ENCODE results near the gene FBXW2. TPM values are rescaled to one million over a fixed set of nuclear protein-coding genes. Genes with fewer than 3 reads are reported as not detected.
"Not testable (repeated sequence)": the region's sequence is repeated elsewhere in the genome, so short reads cannot be mapped to it uniquely, and the experiment has no call there.

The FBXW2 gene
- total RNA-seq, 2 experiments from 2014 or later: 71.4 to 72.5 TPM

- not testable (repeated sequence) for H3K27me3 Mint-ChIP-seq, H3K4me1 Mint-ChIP-seq, DNase-seq, H3K4me3 Mint-ChIP-seq, H3K27ac Mint-ChIP-seq
- peaks cover 41% of the 10 kb centered on the region for H3K36me3 Mint-ChIP-seq
- H3K9me3 Mint-ChIP-seq: peaks cover 33% of the 10 kb centered on the region
These were observed 11.7 kb upstream of the FBXW2 start for GRCh38 chr9:120804784-120805363.

GRCh38 chr9:120801441-120801840 lies 8.2 kb upstream of the FBXW2 start:
- no peak for DNase-seq
- peaks cover 13% of the 10 kb centered on the region for H3K9me3 Mint-ChIP-seq
- peaks cover 22% of the 10 kb centered on the region for H3K36me3 Mint-ChIP-seq
- no peak overlapping the region for H3K4me3 Mint-ChIP-seq
- H3K27ac Mint-ChIP-seq: no peak overlapping the region
- H3K4me1 Mint-ChIP-seq: no peaks in the 10 kb centered on the region
- no peaks in the 10 kb centered on the region for H3K27me3 Mint-ChIP-seq

- DNase-seq: no peak
- H3K27me3 Mint-ChIP-seq: no peaks in the 10 kb centered on the region
- H3K4me1 Mint-ChIP-seq: peaks cover 57% of the 10 kb centered on the region
- H3K27ac Mint-ChIP-seq: peak overlapping the region; percentile 34
- H3K36me3 Mint-ChIP-seq: peaks cover 20% of the 10 kb centered on the region
- H3K4me3 Mint-ChIP-seq: peak overlapping the region; percentile 91
- no peaks in the 10 kb centered on the region for H3K9me3 Mint-ChIP-seq
These were observed 2.1 kb downstream of the FBXW2 start for GRCh38 chr9:120791161-120791560.

GRCh38 chr9:120787933-120788332 lies 5.3 kb downstream of the FBXW2 start:
- no peaks in the 10 kb centered on the region for H3K9me3 Mint-ChIP-seq
- H3K4me3 Mint-ChIP-seq: no peak overlapping the region
- no peak overlapping the region for H3K27ac Mint-ChIP-seq
- peaks cover 63% of the 10 kb centered on the region for H3K4me1 Mint-ChIP-seq
- H3K27me3 Mint-ChIP-seq: no peaks in the 10 kb centered on the region
- peaks cover 35% of the 10 kb centered on the region for H3K36me3 Mint-ChIP-seq
- no peak for DNase-seq

- Mint-ChIP-seq H3K4me1 (peaks cover 41% of the 10 kb centered on the region), H3K27ac (no peak overlapping the region), H3K36me3 (peaks cover 47% of the 10 kb centered on the region), H3K27me3 (no peaks in the 10 kb centered on the region), H3K9me3 (no peaks in the 10 kb centered on the region), H3K4me3 (no peak overlapping the region)
- DNase-seq: no peak
These were observed 9.6 kb downstream of the FBXW2 start for GRCh38 chr9:120783602-120784047.

- Mint-ChIP-seq H3K4me1 (peaks cover 26% of the 10 kb centered on the region), H3K36me3 (peaks cover 51% of the 10 kb centered on the region), H3K4me3 (no peak overlapping the region), H3K9me3 (no peaks in the 10 kb centered on the region), H3K27ac (no peak overlapping the region), H3K27me3 (no peaks in the 10 kb centered on the region)
- DNase-seq: no peak
These were observed 12.0 kb downstream of the FBXW2 start for GRCh38 chr9:120781236-120781635.

GRCh38 chr9:120780367-120780766 lies 12.8 kb downstream of the FBXW2 start:
- no peak for DNase-seq
- Mint-ChIP-seq H3K9me3 (no peaks in the 10 kb centered on the region), H3K27me3 (no peaks in the 10 kb centered on the region), H3K27ac (no peak overlapping the region), H3K4me3 (no peak overlapping the region), H3K36me3 (peaks cover 45% of the 10 kb centered on the region), H3K4me1 (peaks cover 21% of the 10 kb centered on the region)

GRCh38 chr9:120779227-120779626 lies 14.0 kb downstream of the FBXW2 start:
- Mint-ChIP-seq H3K9me3 (no peaks in the 10 kb centered on the region), H3K27ac (no peak overlapping the region), H3K27me3 (no peaks in the 10 kb centered on the region), H3K4me1 (peaks cover 17% of the 10 kb centered on the region), H3K36me3 (peaks cover 38% of the 10 kb centered on the region), H3K4me3 (no peak overlapping the region)
- no peak for DNase-seq

- no peak for DNase-seq
- H3K27ac Mint-ChIP-seq: no peak overlapping the region
- peaks cover 13% of the 10 kb centered on the region for H3K4me1 Mint-ChIP-seq
- no peak overlapping the region for H3K4me3 Mint-ChIP-seq
- H3K27me3 Mint-ChIP-seq: no peaks in the 10 kb centered on the region
- H3K9me3 Mint-ChIP-seq: no peaks in the 10 kb centered on the region
- H3K36me3 Mint-ChIP-seq: peaks cover 34% of the 10 kb centered on the region
These were observed 14.5 kb downstream of the FBXW2 start for GRCh38 chr9:120778758-120779157.

- H3K4me1 Mint-ChIP-seq: peaks cover 8% of the 10 kb centered on the region
- no peak overlapping the region for H3K4me3 Mint-ChIP-seq
- H3K36me3 Mint-ChIP-seq: peaks cover 26% of the 10 kb centered on the region
- no peak overlapping the region for H3K27ac Mint-ChIP-seq
- H3K9me3 Mint-ChIP-seq: no peaks in the 10 kb centered on the region
- H3K27me3 Mint-ChIP-seq: no peaks in the 10 kb centered on the region
- DNase-seq: no peak
These were observed 16.0 kb downstream of the FBXW2 start for GRCh38 chr9:120777229-120777628.

GRCh38 chr9:120776788-120777187 lies 16.4 kb downstream of the FBXW2 start:
- Mint-ChIP-seq H3K4me1 (peaks cover 8% of the 10 kb centered on the region), H3K27me3 (no peaks in the 10 kb centered on the region), H3K4me3 (no peak overlapping the region), H3K36me3 (peaks cover 24% of the 10 kb centered on the region), H3K27ac (peak overlapping the region; percentile 2), H3K9me3 (no peaks in the 10 kb centered on the region)
- DNase-seq: no peak

- Mint-ChIP-seq H3K36me3 (peaks cover 19% of the 10 kb centered on the region), H3K4me1 (peaks cover 9% of the 10 kb centered on the region), H3K9me3 (no peaks in the 10 kb centered on the region), H3K4me3 (no peak overlapping the region), H3K27me3 (no peaks in the 10 kb centered on the region), H3K27ac (no peak overlapping the region)
- no peak for DNase-seq
These were observed 17.4 kb downstream of the FBXW2 start for GRCh38 chr9:120775859-120776258.

GRCh38 chr9:120774719-120775118 lies 18.5 kb downstream of the FBXW2 start:
- Mint-ChIP-seq H3K4me3 (no peak overlapping the region), H3K9me3 (no peaks in the 10 kb centered on the region), H3K27ac (no peak overlapping the region), H3K4me1 (peaks cover 15% of the 10 kb centered on the region), H3K27me3 (no peaks in the 10 kb centered on the region), H3K36me3 (peaks cover 27% of the 10 kb centered on the region)
- no peak for DNase-seq

GRCh38 chr9:120773256-120773655 lies 20.0 kb downstream of the FBXW2 start:
- Mint-ChIP-seq H3K27me3 (no peaks in the 10 kb centered on the region), H3K27ac (no peak overlapping the region), H3K4me1 (peaks cover 15% of the 10 kb centered on the region), H3K4me3 (no peak overlapping the region), H3K36me3 (peaks cover 25% of the 10 kb centered on the region), H3K9me3 (no peaks in the 10 kb centered on the region)
- DNase-seq: no peak

- Mint-ChIP-seq H3K36me3 (peaks cover 18% of the 10 kb centered on the region), H3K9me3 (no peaks in the 10 kb centered on the region), H3K4me3 (no peak overlapping the region), H3K27ac (no peak overlapping the region), H3K4me1 (peaks cover 21% of the 10 kb centered on the region), H3K27me3 (no peaks in the 10 kb centered on the region)
- no peak for DNase-seq
These were observed 22.3 kb downstream of the FBXW2 start for GRCh38 chr9:120770931-120771330.

GRCh38 chr9:120768886-120769285 lies 24.3 kb downstream of the FBXW2 start:
- Mint-ChIP-seq H3K27me3 (no peaks in the 10 kb centered on the region), H3K4me1 (peaks cover 21% of the 10 kb centered on the region), H3K9me3 (no peaks in the 10 kb centered on the region), H3K4me3 (no peak overlapping the region), H3K36me3 (peaks cover 21% of the 10 kb centered on the region), H3K27ac (no peak overlapping the region)
- no peak for DNase-seq

Measured in activated naive CD8-positive, alpha-beta T cell treated with anti-CD3 and anti-CD28 coated beads for 36 hours (primary cell).